Ovary (tissue), 3 donors: Measurements from ENCODE around the gene SIK2.

ENCODE experiments used
- EP300 ChIP-seq: sonication (generic); formaldehyde crosslinking; IDR thresholded peaks from one replicate; pipeline ENCODE4 v1.6.1; 2017; ENCODE audit warnings: antibody characterized with exemption
- POLR2A ChIP-seq: fragments of 450-650 bp; IDR thresholded peaks from one replicate; pipeline ENCODE4 v1.6.1; 2017; ENCODE audit warnings: antibody characterized with exemption, mild to moderate bottlenecking, moderate library complexity
- TF ChIP-seq, protein P1 (sequence below), 3 donors: fragments of 450-650 bp in 2 of 3; fragments of 200-600 bp in 1 of 3; IDR thresholded peaks; one replicate each; pipeline versions ENCODE4 v1.5.1 to v1.8.0; 2016 to 2022; ENCODE audit warnings: antibody characterized with exemption in 3 of 3, mild to moderate bottlenecking in 1 of 3
- donor health status: DM: no; HTN: no; CAD: no.

DNA sequence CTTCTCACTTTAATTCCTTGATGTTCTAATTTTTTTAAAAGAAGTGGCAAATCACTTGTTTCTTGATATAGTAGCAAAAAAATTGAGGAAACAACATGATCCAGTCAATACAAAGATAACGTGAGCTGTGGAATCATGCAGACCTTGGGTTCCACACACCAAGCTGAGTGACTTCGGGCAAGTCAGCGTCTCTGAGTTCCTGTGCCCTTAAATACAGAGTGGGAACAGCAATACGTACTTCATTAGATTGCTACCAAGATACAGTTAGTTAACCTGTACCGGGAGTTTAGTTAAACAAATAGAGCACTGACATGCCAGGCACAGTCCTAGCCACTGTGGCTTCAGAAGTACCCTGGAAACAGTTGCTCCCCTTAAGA, 105.4 kb downstream of the SIK2 start:
- no peak for TF ChIP-seq EP300
- TF ChIP-seq, protein P1, sequence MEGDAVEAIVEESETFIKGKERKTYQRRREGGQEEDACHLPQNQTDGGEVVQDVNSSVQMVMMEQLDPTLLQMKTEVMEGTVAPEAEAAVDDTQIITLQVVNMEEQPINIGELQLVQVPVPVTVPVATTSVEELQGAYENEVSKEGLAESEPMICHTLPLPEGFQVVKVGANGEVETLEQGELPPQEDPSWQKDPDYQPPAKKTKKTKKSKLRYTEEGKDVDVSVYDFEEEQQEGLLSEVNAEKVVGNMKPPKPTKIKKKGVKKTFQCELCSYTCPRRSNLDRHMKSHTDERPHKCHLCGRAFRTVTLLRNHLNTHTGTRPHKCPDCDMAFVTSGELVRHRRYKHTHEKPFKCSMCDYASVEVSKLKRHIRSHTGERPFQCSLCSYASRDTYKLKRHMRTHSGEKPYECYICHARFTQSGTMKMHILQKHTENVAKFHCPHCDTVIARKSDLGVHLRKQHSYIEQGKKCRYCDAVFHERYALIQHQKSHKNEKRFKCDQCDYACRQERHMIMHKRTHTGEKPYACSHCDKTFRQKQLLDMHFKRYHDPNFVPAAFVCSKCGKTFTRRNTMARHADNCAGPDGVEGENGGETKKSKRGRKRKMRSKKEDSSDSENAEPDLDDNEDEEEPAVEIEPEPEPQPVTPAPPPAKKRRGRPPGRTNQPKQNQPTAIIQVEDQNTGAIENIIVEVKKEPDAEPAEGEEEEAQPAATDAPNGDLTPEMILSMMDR (IDR thresholded peaks at IDR 0.05) = no peak
- TF ChIP-seq POLR2A = no peak
